ENCODE results near the gene CORO1C. TPM values are rescaled to one million over a fixed set of nuclear protein-coding genes. Genes with fewer than 3 reads are reported as not detected.

The CORO1C gene
- total and polyA plus RNA-seq, 2 donors (not counting 3 experiments of a cell fraction or from before 2014, with no cell fraction given): 150 to 240 TPM

DNA sequence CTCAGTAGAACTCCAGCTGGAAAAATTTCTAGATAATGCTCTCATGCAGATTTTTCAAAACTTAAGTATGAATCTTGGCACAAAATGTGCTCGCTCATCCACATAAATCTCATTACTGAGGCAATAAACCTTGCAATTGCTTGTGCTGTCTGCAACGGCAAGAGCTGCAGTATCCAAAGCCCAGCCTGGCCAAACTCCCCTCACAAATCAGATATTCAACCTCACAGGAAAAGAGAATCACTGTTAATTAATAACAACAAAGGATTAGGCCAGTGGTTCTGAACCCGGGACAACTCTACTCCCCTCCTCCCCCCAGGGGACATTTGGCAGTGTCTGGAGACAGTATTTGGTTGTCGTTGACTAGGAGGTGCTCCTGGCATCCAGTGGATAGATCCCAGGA lies 19.2 kb upstream of the CORO1C start:
- no peak overlapping the region for H2AFZ ChIP-seq (ENCODE audit: low read depth, low read length)
- H3K4me3 ChIP-seq (replicated peaks in 1 of 3; ENCODE audit: insufficient read depth in 1 of 3, low read depth in 1 of 3, low read length in 3 of 3): no peak overlapping the region
- intact Hi-C loops (cut with micrococcal nuclease): no loop called here
- H3K27ac ChIP-seq (ENCODE audit: insufficient read depth, low read depth, low read length): no peak overlapping the region
- no peak for TF ChIP-seq EZH2 (IDR thresholded peaks at IDR 0.05; ENCODE audit: borderline replicate concordance, low read depth, low read length, severe bottlenecking)
- TF ChIP-seq MYC (IDR thresholded peaks at IDR 0.05; ENCODE audit: low read depth, low read length): no peak
- TF ChIP-seq POLR2AphosphoS5 (IDR thresholded peaks at IDR 0.05; ENCODE audit: insufficient read depth, low read depth, low read length): no peak
- TF ChIP-seq POLR2A (IDR thresholded peaks at IDR 0.05; ENCODE audit: low read depth, low read length): no peak
- TF ChIP-seq GATA2 (IDR thresholded peaks at IDR 0.05; ENCODE audit: insufficient read depth, insufficient read length, low read depth, low read length): no peak
- TF ChIP-seq, protein P1, sequence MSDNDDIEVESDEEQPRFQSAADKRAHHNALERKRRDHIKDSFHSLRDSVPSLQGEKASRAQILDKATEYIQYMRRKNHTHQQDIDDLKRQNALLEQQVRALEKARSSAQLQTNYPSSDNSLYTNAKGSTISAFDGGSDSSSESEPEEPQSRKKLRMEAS (IDR thresholded peaks at IDR 0.05; ENCODE audit: insufficient read depth, insufficient read length): no peak
- no peak for TF ChIP-seq JUN (IDR thresholded peaks at IDR 0.05; ENCODE audit: borderline replicate concordance, insufficient read depth, insufficient read length, low read depth)
- TF ChIP-seq FOS (IDR thresholded peaks at IDR 0.05; ENCODE audit: borderline replicate concordance, insufficient read depth, low read length): no peak
- TF ChIP-seq CTCF (IDR thresholded peaks at IDR 0.05; ENCODE audit: extremely low read depth in 1 of 2, insufficient read depth in 1 of 2, low read depth in 1 of 2, low read length in 2 of 2): no peak
- ChIA-PET CTCF (interaction anchor here (1.1 kb wide), 1 partner anchor 15 kb away, joined by 3 read pairs; no protein-coding TSS in a partner anchor), POLR2A (no interaction called here)
- H4K20me1 ChIP-seq (replicated peaks; ENCODE audit: control insufficient read depth, extremely low read depth, insufficient read depth, low read length): no peaks in the 10 kb centered on the region
- no peaks in the 10 kb centered on the region for H3K27me3 ChIP-seq (ENCODE audit: control insufficient read depth in 2 of 2, insufficient read depth in 2 of 2, low read length in 2 of 2)
- no peaks in the 10 kb centered on the region for H3K36me3 ChIP-seq (ENCODE audit: control insufficient read depth in 2 of 2, extremely low read depth in 1 of 2, insufficient read depth in 2 of 2, low read length in 2 of 2)
- no peak overlapping the region for H3K4me2 ChIP-seq (ENCODE audit: insufficient read depth, low read length)
- no peaks in the 10 kb centered on the region for H3K9me3 ChIP-seq (replicated peaks; ENCODE audit: control insufficient read depth, insufficient read depth, low read length)
- dilution Hi-C loops (cut with MboI; ENCODE audit: extremely low pct_ligation_motif_present, low sequenced_read_pairs): no loop called here
- no peaks in the 10 kb centered on the region for H3K79me2 ChIP-seq (ENCODE audit: control insufficient read depth, insufficient read depth, low read length)
- no peak for FAIRE-seq
- no TSS peak for BruUV-seq (replicated peaks)
- no peak for DNase-seq (ENCODE audit: low read depth, low spot score)
- no peaks in the 10 kb centered on the region for H3K4me1 ChIP-seq (ENCODE audit: control insufficient read depth, extremely low read depth, insufficient read depth, low read length)
- no peaks in the 10 kb centered on the region for H3K9me1 ChIP-seq (replicated peaks; ENCODE audit: control insufficient read depth, extremely low read depth, insufficient read depth, low read length)
- H3K9ac ChIP-seq (replicated peaks; ENCODE audit: extremely low read depth, insufficient read depth, low read length): no peak overlapping the region

All from endothelial cell of umbilical vein (primary cell).